HG03064 (cell line): Measurements from ENCODE around the gene GPR151.

ENCODE experiments used
- ATAC-seq: cut with Tn5 transposase; IDR thresholded peaks from one replicate; pipeline ENCODE4 v1.9.1; 2021; ENCODE audit warnings: low read depth; ENCODE audit not compliant: unreplicated experiment

GPR151 gene

GRCh38 chr5:146521403-146522106 lies 5.6 kb upstream of the GPR151 start:
- ATAC-seq = no peak

DNA sequence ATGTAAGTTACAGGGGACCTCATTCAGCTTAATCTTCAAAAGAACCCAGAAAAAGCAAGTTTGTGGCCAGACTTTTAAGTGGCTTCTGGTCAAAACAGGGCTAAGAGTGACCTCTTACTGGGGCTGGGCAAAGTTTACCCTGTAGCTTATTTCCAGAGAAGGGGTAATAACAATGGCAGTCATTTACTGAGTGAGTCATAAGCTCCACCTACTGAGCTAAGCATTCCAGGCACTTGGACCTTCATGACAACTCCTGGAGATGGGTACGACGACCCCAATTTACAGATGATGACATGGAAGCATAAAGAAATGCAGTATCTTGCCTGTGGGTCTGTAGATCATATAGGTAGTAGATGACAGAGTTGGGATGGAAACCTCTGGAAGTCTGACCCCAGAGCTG lies 4.7 kb upstream of the GPR151 start:
- ATAC-seq = no peak

- ATAC-seq = no peak
Measured at GRCh38 chr5:146519554-146519953, 3.6 kb upstream of the GPR151 start.

DNA sequence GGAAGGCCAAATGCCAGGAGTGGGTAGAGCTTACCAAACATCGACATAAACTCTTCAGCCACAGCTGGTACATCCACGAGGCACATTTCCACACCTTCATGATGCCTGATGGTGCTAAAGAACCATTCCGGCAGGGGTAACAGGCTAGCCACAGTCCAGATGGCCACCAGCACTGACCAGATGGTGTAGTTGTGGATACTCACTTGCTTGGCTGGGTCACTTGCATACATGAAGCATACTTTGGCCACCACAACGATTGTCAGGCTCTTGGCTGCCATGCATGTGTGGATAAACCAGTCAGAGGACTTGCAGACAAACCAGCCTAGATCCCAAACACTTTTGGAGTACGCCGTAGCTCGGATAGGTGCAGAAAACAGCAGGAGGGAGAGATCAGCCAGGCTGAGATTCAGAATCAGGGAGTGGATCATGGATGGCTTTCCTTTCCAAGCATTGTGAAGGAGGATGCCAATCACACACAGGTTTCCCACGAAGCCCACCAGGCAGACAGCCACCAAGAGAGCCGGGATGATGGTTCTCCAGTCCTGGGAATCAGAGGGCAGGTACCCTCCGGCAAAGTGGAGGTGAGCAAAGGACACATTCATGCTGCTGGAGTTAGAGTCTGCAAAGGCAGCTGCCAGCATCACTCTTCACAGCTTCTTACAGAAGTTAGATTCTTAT lies 378 bp downstream of the GPR151 start:
- no peak for ATAC-seq

DNA sequence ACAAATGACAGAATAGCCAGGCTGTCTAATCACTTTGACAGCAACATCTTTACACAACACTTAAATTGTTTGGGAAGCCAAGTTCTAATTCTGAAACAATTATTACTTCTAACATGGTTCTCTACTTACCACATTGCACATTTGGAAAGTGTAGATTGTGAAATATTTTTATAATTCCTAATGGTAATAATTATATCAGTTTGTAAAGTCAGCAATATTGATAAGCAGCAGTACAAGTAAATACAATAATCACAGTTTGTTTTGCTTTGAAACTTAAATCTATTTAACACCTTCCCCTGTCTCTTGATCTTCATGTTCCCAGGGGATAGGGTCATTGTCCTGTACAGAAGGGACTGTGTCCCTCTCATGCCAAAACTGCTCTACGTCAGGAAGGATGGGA lies 1.4 kb downstream of the GPR151 start:
- ATAC-seq = no peak

- ATAC-seq = no peak
Measured at GRCh38 chr5:146513462-146513861, 2.5 kb downstream of the GPR151 start.

DNA sequence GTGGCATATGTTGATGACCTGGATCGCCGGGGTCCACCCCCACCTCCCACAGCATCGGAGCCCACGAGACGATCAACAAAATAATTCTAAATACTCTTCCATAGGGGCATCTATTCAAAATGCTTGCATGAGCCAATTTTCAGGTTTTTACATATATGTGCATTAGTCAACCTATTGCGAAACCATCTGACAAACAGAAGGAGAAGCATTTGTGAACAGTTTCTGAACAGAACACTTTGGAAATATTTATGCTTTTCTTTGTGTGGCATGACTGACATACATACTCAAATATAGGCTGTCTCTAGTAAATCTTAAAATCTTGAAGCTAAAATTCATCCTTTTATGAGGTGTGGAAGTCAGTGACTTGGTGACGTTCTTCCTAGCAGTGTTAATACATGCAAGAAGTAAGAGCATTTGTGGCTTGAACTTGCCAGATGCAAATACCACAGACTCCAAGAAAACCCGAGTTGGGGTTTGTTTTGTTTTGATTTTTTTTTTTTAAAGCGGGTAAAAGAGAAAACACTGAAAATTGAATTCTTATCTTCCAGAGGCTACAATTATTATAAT lies 5.3 kb downstream of the GPR151 start:
- no peak for ATAC-seq

DNA sequence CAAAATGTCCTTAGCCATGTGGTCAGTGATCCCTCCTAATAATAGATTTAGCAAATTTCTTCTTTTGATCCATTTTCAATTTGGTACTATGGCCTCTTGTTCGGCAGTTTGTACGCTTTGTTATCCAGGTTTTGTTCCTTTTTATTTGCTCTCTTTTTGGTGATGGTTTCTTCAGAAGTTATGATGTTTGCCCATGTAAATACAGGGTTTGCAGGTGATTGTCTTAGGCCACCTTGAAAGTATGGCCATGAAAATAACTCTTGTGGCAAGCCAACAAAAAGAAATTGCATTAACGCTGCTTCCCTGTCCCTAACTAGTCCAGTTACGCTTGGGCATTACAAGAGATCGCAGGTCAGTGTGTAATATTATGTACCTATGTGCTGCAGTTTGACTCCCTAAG lies 8.6 kb downstream of the GPR151 start:
- ATAC-seq = no peak

DNA sequence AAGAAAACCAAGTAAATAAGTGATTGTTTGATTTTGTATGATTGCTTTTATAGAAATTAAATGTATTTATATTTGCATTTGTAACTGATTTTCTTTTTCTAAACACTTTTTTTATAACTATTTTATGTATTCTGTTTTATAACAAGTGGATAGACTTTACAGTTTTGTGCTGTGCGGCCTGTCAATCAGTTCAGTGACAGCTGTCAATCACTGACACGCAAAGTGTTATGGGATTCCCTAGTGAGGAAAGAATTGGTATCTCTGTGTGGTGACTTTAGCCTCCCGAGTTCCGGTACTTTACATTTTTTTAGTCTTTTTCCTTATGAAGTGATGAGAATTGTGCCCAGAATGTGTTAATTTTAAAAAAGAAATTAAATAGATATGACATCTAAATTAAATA lies 16.3 kb downstream of the GPR151 start:
- ATAC-seq = no peak

GRCh38 chr5:146494656-146495055 lies 21.3 kb downstream of the GPR151 start:
- no peak for ATAC-seq

DNA sequence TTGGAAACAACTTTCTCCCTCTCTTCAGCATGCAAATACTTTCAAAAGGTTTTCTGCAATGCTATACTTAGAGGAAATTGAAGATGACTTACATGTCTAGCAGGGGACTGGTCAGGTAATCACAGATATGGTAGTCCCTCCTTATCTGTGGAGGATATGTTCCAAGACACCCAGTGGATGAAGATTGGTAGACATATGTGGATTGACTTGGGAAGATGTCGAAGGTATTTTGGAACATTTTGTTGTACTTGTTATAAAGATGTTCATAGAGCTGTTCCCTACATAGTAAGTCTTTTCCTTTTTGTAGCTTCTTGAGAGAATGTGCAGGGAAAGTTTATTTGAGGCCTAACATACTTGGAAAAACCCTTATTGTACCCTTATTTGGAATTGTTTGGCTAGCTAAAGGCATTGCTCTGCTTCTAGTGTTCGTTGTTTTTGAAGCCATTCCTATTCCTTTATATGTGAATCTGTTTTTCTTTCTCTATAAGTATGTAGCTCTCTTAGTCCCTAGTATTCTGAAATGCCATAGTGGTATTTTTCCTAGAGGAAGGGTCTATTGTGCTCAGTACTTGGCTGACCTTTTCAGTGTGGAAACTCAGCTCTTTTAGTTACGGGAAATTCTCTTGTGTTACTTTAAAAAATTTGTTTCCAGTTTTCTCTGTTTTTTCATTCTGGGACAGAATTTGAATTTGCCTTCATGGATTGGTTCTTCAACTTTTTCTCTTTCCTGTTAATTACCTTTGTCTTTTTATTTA lies 25.7 kb downstream of the GPR151 start:
- no peak for ATAC-seq

DNA sequence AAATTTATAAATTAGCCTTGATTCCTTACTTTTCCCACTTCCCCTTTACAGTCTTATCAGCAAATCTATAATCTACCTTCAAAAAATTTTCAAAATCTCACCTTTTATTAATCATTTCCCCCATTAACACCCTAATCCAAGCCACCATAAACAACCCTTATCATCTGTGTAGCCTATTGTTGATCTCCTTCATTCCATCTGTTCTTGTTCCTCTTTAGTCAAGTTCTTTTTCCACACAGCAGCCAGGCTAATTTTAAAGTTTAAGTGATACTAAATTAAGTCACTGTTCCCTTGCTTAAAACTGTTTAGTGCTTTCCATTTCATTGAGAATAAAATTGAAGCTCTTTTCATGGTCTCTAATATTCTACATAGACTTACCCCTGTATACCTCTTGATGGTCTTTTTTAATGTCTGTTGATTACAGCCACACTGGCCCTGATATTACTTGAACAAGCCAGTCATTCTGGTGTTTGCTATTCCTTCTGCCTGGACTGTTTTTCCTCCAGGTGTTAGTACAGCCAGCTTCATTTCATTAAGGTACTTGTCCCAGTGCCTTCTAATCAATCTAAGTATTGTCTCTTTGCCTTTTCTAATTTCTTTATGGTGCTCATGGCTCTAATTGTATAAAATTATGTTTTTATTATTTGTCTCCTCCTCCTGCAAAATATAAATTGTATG lies 31.1 kb downstream of the GPR151 start:
- ATAC-seq = no peak

DNA sequence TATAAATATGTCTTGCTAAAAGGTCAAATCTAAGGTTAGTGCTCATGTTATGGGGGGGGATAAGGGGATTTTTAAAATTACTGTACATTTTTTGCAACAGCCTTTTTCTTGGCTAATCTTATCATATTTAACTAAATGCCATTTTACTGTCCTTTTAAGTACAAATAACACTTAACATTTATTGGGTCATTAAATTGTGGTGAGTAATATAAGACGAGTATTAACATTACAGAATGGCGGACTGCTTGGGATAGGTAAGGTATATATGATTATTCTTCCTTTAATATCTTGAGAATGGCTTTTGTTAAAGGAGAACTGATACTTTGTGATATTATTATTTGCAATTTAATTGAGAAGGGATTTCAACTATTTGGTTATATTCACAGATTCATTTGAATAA lies 33.2 kb downstream of the GPR151 start:
- no peak for ATAC-seq

GRCh38 chr5:146475906-146476305 lies 40.1 kb downstream of the GPR151 start:
- ATAC-seq = no peak

DNA sequence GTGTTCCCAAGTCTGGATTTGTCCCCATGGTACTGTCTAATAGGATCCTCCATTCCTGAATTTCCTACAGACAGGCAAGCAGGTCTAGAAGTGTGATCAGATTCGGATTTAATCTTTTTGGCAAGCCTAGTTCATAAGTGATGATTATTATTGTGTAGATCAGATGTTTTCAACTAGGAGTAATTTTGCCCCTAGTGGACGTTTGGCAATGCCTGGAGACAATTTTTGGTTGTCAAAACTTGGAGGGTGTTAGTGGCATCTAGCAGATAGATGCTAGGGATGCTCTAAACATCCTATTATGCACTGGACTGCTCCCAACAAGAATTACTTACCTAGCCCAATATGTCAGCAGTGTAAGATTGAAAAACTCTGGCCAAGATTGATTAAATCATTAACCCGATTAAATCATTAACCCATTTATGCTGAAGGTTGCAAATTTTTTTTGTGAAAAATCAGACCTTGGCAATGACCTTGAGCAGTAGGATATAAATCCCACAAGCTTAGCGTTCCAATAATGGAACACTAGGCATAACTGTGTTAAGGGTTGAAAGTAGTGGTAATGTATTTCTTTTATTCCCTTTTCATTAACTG lies 40.7 kb downstream of the GPR151 start:
- no peak for ATAC-seq

DNA sequence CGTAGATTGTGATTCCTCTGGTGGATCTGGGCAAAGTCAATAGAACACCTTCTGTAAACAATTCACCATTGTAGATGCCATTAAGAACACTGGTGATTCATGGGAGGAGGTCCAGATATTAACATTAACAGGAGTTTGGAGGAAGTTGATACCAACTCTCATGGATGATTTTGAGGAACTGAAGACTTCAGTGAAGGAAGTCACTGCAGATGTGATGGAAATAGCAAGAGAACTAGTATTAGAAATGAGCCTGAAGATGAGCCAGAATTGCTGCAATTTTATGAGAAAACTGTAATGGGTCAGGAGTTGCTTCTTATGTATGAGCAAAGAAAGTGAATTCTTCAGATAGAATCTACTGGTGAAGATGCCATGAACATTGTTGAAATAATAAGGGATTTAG lies 41.9 kb downstream of the GPR151 start:
- no peak for ATAC-seq

DNA sequence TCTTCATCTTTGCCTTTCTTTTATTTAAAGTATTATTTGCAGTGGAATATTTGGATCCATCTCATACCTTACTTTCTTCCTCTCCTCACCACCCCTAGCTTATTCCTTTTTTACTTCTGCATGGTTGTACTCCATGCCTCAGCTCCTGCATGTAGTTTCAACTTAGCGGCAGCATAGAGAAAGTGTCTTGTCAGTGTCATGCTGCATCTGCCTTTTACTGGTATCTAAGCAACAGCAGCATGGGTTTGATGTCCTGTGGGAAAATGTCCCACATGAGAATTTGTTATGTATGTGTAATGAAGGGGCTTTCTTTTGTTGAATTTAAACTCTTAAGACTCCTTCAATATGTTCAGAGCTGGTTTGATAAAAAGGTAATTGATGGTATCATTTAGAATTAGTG lies 48.2 kb downstream of the GPR151 start:
- ATAC-seq = no peak

GRCh38 chr5:146466521-146467349 lies 49.3 kb downstream of the GPR151 start:
- no peak for ATAC-seq

GRCh38 chr5:146463446-146463845 lies 52.5 kb downstream of the GPR151 start:
- ATAC-seq = no peak
